ENCODE data around the gene ANKEF1. TPM values are rescaled to one million over a fixed set of nuclear protein-coding genes. Genes with fewer than 3 reads are reported as not detected.

The ANKEF1 gene
- total RNA-seq, 1 experiment from 2014 or later = 4.6 TPM

DNA sequence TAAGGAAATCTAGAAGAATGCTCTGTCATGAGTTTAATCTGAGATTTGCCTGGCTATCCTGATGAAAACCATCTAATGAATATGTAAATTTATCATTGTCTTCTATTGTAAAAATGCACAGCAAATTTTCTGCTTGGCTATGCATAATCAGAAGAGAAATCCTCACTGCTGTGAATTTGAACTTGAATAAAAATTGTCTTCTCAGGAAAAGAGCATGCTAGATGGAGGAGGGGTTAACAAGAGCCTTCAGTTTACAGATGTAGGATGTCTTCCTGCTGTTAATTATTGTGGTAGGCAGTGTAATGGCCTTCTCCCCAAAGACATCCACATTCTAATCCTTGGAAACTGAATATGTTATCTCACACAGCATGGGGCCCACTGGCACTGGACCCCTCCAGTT lies 45.8 kb downstream of the ANKEF1 start:
- no peak for DNase-seq (ENCODE audit: low spot score)

DNA sequence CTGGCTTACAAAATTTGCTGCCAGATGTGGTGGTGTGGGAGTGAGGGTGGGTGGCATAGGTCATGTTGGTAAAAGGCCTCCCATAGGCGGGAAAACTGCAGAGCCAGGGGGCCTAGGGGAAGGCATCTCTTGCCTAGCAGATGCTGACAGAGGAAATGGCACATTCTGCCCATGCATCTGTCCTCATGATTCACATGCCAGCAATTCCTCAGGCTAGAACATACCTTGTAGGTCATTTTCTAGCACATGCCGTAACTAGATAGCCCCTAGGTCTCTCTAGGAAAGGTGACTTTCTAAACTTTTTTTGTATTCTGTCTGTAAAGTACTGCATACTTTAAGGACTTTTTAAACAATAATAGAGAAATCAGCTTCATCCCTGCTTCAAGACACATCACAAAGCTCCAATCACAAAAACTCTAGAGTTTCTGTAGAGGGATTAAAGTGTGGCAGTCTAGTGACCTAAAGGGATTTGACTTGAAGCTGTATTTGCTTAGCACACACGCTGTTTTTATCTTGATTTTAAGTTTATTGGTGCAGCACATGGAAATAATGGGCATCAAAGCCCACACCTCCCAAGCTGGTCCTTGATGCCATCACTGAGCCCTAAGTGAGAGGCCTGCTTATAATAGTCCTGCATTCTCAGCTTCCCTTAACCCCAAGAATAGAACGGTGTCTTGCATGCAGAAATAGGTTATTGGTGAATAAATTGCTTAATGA lies 55.2 kb downstream of the ANKEF1 start:
- no peak for DNase-seq (ENCODE audit: low spot score)

DNA sequence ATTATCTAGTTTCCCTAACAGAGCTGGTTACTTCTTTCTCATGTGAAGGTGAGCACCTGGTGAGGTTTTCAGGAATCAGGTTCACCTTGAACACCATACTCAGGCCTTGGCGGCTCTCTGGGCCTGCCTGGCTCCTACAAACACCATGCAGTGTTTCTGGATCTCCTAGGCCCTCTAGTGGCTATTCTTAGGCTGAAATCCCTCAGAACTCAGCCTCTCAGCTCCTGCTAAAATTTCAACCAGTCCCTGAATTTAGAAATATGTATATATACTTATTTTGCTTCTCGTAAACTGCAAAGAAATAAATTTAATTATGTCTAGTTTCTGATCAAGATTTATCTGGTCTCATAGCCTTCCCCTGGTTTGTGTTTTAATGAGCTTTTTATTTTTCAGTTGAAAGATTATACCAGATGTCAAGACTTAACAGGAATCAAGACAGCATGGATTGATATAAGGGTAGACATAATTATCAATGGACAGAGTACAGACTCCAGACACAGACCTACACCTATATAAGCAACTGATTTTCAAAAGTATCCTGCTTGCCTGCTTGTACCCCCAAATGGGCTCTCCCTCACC lies 55.9 kb downstream of the ANKEF1 start:
- peak; percentile 65 for DNase-seq (ENCODE audit: low spot score)

DNA sequence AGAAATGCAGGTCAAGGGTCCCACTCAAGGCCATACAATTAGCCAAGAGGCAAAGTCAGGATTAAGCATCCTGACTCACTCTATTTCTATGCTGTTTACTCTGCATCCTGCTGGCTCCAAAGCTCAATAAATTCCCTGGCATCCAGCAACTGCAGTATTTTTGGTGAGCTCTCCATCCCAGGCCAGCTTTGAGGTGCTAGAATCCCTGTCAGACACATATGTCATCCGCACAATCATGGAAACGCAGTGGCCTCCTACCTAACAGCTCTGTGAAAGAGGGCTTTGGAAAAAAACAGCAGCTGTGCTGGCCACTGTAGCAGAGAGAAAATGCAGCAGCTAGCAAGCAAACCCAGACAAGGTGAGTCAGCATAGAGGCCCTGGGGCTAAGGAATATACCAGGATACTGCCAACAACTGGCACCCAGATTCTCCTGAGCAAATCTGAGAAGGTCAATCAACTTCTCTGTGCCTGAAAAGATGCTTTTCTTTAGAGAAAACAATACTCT lies 58.4 kb downstream of the ANKEF1 start:
- DNase-seq (ENCODE audit: low spot score) = no peak

DNA sequence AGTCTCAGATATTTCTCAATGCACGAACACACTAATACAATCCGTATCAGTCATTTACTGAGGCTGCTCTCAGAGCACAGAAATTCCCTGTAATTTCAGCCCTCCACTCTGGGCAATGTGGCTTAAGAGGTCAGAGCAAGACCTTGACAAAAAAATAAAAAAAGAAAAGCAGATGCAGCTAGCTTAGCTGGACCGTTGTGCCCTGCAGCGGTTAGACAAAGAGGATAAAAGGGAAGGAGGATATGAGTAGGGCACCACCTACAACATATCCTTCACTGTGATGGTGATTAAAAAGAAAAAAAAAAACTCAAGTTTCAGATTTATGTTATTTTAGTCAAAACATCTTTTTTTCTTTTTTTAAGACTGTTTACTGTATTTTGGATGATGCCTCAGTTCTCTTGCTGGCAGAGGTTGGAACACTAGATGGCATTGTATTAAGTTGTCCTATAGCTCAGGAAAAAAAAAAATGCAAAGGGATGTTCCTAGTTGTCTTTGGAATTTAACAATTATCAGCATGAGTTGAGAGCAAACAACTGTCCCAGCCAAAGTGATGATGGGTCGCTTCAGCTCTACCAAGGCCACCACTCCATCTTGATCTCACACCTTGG lies 59.9 kb downstream of the ANKEF1 start:
- DNase-seq (ENCODE audit: low spot score) = no peak

DNA sequence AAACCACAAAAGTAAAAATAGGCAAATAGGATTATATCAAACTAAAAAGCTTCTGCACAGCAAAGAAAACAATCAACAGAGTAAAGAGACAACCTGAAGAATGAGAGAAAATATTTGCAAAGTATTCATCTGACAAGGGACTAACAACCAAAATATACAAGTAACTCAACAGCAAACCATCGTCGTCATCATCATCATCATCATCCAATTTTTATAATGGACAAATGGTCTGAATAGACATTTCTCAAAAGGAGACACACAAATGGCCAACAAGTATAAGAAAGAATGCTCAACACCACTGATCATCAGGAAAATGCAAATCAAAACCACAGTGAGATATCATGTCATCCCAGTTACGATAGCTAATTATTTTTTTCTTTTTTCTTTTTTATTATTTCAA lies 62.0 kb downstream of the ANKEF1 start:
- no peak for DNase-seq (ENCODE audit: low spot score)

DNA sequence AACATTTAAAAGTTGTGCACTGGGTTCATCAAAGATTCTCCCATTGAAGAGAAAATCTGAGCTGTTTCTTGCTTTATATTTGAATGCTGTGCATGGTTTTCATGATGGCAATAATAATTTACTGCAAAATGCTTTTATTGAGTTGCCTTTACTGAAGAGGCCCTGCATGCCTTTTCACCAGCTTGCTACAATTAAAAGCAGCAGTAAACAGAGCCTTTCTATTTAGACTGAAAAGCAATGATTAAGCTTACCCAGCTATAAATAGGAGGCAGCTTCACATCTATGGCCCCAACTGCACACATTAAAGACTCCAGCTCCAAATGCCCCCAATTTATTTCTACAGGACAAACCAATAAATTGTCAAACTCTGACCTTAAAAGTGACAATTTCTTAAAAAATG lies 70.3 kb downstream of the ANKEF1 start:
- DNase-seq (ENCODE audit: low spot score) = no peak

Small RNA genes lying within 50 kb of the gene (small RNA-seq; reads per million reads assigned to genes)
- not detected for gene RF00017

Other genes starting within 250 kb of the ANKEF1 start
- not detected in 2 replicates for gene PAK5, start 195.9 kb upstream of the ANKEF1 start, total RNA-seq (2014; rRNA removed; shearing (Covaris generic))
- gene SNAP25, start 183.8 kb downstream of the ANKEF1 start, total RNA-seq (2014; rRNA removed; shearing (Covaris generic)) = not detected in 2 replicates

Data from HT-29 (cell line).